Testis (tissue), 3 donors: Measurements from ENCODE around the gene PPP1R3A. TPM values are rescaled to one million over a fixed set of nuclear protein-coding genes. Genes with fewer than 3 reads are reported as not detected.

Experiments used
- DNase-seq: peaks from one replicate; pipeline ENCODE4 v3.0.0-alpha.2; 2019
- H3K27ac ChIP-seq, 2 donors: fragments of 200-600 bp; sonication (generic); one replicate each; pipeline ENCODE4 v1.5.1; 2019
- H3K27me3 ChIP-seq: fragments of 200-600 bp; sonication (generic); one replicate; pipeline ENCODE4 v1.5.1; 2019
- H3K36me3 ChIP-seq: fragments of 200-600 bp; sonication (generic); one replicate; pipeline ENCODE4 v1.5.1; 2017; ENCODE audit warnings: low read depth; ENCODE audit errors: missing control alignments
- H3K4me1 ChIP-seq: fragments of 200-600 bp; sonication (generic); one replicate; pipeline ENCODE4 v1.5.1; 2019
- H3K4me3 ChIP-seq, 2 donors: fragments of 200-600 bp; sonication (generic); one replicate each; pipeline ENCODE4 v1.5.1; 2017 to 2019
- H3K9me3 ChIP-seq: fragments of 200-600 bp; sonication (generic); one replicate; pipeline ENCODE4 v1.5.1; 2017
- POLR2A ChIP-seq: fragments of 450-650 bp; IDR thresholded peaks from one replicate; pipeline ENCODE4 v1.6.1; 2017; ENCODE audit warnings: antibody characterized with exemption, mild to moderate bottlenecking, moderate library complexity
- WGBS, 2 donors: methylation state at CpG; one replicate each; pipeline ENCODE4 v1.1.5; 2018; 5-methylcytosine and 5-hydroxymethylcytosine counted together
- intact Hi-C: fragments of 100-400 bp; cut with DNase I; formaldehyde crosslinking; loops from one replicate; pipeline ENCODE4 v1.15.1; 2023; ENCODE audit warnings: low total_unique reads
- polyA plus RNA-seq: library from polyadenylated mRNA; stranded (reverse); fragments of 350-450 nt; fragmentation: Illumina TruSeq; extraction: RNeasy Lipid Tissue Mini Kit (QIAGEN cat#74804); gene quantifications from one replicate; pipeline ENCODE4 v1.2.3, GENCODE V29; 2014; ENCODE audit warnings: low read depth, low replicate concordance; ENCODE audit not compliant: insufficient read depth
- total RNA-seq, 2 donors: library from RNA; depleted of rRNA; stranded (reverse); fragments of >200 nt; gene quantifications; one replicate each; pipeline ENCODE4 v1.2.3, GENCODE V29; 2016
- TF ChIP-seq, protein P1 (sequence below), 3 experiments: fragments of 450-650 bp in 2 of 3; fragments of 200-600 bp in 1 of 3; sonication (generic) in 1 of 3; IDR thresholded peaks; one replicate each; pipeline ENCODE4 v1.5.1; 2016 to 2019; ENCODE audit warnings: antibody characterized with exemption in 3 of 3, mild to moderate bottlenecking in 2 of 3, moderate library complexity in 1 of 3

The PPP1R3A gene
- total and polyA plus RNA-seq, 3 donors from 2014 or later: 0.24 to 1.4 (median 0.99) TPM

DNA sequence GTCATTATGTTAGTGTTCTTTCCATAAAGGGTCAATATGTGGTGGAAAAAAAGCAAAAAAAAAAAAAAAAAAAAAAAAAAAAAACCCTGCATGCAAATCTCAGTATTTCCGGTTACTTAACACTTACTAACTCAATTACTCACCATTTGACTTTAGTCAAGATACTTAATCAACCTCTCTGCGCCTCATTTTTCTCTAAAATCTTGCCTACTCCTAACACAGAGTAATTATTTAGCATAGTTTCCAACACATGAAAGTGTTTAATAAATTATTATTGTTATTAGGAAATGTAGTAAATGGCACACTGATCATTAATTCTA, 27.8 kb downstream of the PPP1R3A start:
- 81 to 92% methylated on average over 2 of the region's 2 CpGs for WGBS, 2 donors
- no peak overlapping the region for H3K27ac ChIP-seq
- no peaks in the 10 kb centered on the region for H3K27me3 ChIP-seq
- no peaks in the 10 kb centered on the region for H3K4me1 ChIP-seq
- TF ChIP-seq POLR2A: no peak
- TF ChIP-seq, protein P1, sequence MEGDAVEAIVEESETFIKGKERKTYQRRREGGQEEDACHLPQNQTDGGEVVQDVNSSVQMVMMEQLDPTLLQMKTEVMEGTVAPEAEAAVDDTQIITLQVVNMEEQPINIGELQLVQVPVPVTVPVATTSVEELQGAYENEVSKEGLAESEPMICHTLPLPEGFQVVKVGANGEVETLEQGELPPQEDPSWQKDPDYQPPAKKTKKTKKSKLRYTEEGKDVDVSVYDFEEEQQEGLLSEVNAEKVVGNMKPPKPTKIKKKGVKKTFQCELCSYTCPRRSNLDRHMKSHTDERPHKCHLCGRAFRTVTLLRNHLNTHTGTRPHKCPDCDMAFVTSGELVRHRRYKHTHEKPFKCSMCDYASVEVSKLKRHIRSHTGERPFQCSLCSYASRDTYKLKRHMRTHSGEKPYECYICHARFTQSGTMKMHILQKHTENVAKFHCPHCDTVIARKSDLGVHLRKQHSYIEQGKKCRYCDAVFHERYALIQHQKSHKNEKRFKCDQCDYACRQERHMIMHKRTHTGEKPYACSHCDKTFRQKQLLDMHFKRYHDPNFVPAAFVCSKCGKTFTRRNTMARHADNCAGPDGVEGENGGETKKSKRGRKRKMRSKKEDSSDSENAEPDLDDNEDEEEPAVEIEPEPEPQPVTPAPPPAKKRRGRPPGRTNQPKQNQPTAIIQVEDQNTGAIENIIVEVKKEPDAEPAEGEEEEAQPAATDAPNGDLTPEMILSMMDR (IDR thresholded peaks at IDR 0.05): no peak
- H3K9me3 ChIP-seq: no peaks in the 10 kb centered on the region
- no peaks in the 10 kb centered on the region for H3K36me3 ChIP-seq
- H3K4me3 ChIP-seq: no peak overlapping the region
- DNase-seq: no peak
- intact Hi-C loops: no loop called here

DNA sequence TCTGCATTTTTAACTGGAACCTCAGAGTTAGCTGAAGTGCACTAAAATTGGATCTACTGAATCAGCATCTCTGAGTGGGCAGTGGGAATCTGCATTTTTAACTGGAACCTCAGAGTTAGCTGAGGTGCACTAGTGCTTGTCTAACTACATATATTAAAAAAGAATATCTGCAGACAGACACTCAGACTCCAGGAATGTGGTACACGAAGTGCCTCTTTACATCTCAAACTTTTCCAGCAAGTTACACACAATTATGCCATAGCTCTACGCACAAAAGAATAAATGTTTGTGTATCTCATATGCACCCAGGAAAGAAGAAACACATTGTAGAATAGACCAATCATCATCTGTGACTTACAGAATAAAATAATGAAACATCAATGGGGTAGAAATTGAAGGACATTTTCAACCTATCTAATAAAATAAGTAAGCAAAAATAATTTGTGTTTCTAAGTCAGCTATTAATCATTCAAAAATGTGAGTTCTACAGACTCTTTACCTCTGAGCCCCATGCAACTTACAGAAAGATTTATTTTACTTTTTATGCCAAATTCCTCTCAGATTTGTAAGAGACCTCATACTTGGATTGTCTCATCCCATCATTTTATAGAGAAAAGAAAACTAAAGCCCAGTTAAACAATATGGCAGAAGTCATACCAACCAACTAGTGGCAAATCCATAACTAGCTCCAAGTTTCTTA, 28.3 kb downstream of the PPP1R3A start:
- Histone ChIP-seq H3K9me3 (no peaks in the 10 kb centered on the region), H3K4me3 (no peak overlapping the region), H3K27ac (no peak overlapping the region), H3K4me1 (no peaks in the 10 kb centered on the region), H3K36me3 (no peaks in the 10 kb centered on the region), H3K27me3 (no peaks in the 10 kb centered on the region)
- intact Hi-C loops: no loop called here
- WGBS, 2 donors: 84 to 90% methylated on average over 2 of the region's 2 CpGs
- TF ChIP-seq POLR2A: no peak
- TF ChIP-seq, protein P1 (IDR thresholded peaks at IDR 0.05): no peak
- no peak for DNase-seq

DNA sequence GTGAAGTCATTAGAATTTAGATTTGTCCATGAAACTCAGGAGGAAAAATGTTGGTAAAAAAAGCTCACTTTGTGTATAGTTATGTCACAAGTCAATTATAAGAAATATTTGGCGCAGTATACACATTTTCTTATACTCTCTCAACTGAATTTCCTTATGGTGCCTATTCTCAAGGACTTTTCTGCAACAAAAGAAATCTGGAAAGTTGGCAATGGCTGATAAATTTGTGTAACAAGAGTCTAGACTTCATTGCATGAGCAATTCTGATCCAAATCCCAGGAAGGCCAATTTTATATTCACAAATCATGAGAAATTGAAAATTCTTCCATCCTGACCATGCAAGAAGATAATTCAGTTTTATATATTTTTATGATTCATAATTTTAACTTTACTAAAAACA, 35.7 kb downstream of the PPP1R3A start:
- no peaks in the 10 kb centered on the region for H3K27me3 ChIP-seq
- WGBS, 2 donors: 92 to 93% methylated on average over 1 of the region's 1 CpG
- H3K36me3 ChIP-seq: no peaks in the 10 kb centered on the region
- no peaks in the 10 kb centered on the region for H3K9me3 ChIP-seq
- no peak for TF ChIP-seq POLR2A
- TF ChIP-seq, protein P1 (IDR thresholded peaks at IDR 0.05): no peak
- H3K27ac ChIP-seq: no peak overlapping the region
- no peak for DNase-seq
- intact Hi-C loops: no loop called here
- H3K4me1 ChIP-seq: no peaks in the 10 kb centered on the region
- H3K4me3 ChIP-seq: no peak overlapping the region

DNA sequence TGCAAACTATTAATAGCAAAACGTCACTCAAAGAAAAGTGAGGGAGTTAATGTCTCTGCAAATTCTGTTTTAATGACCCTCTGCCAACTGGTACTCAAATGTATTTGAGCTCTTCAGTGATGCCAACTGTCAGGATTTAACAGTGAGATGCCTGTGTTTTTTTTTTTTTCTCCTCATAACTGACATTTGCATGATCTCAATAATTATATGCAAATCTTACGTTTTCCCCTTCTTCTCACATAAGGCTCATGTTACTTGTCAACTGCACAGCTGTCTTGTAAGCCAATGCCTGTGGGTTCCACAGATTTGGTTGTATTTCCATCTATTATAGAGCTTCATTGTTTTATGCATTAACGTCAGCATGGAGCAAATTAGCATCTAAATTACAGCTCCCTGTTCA, 38.2 kb downstream of the PPP1R3A start:
- Histone ChIP-seq H3K9me3 (no peaks in the 10 kb centered on the region), H3K4me3 (no peak overlapping the region), H3K4me1 (no peaks in the 10 kb centered on the region), H3K27ac (no peak overlapping the region), H3K36me3 (no peaks in the 10 kb centered on the region), H3K27me3 (no peaks in the 10 kb centered on the region)
- no peak for DNase-seq
- 77 to 80% methylated on average over 3 of the region's 3 CpGs for WGBS, 2 donors
- TF ChIP-seq POLR2A: no peak
- TF ChIP-seq, protein P1 (IDR thresholded peaks at IDR 0.05): no peak
- intact Hi-C loops: no loop called here

DNA sequence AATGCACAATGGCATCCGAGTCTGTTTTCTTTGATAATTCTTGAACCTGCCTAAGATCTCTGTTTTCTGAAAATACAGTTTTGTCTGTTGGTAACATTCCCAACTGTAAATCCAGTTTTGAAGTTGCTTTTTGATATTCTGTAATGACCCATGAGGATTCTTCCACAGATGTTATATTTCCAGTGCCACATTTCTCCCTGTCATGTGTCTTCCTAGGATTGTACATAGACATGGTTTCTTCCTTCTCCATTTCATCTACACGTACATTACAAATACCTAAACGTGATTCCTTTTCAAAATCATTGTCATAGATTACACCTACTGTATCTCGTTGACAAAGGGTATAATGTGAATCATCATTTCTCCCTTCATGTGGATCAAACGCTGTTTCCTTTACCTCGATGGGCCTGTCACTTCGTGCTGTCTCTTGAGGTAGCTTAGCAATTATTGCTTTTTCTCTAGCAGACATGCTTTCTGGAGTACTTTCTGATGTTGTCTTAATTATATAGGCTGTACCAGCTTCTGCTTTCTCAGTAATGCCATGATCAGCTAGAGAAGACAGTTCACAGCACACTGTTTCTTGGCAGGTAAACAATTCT, 40.3 kb downstream of the PPP1R3A start:
- Histone ChIP-seq H3K9me3 (no peaks in the 10 kb centered on the region), H3K27me3 (no peaks in the 10 kb centered on the region), H3K4me1 (no peaks in the 10 kb centered on the region), H3K27ac (no peak overlapping the region), H3K36me3 (no peaks in the 10 kb centered on the region), H3K4me3 (no peak overlapping the region)
- WGBS, 2 donors: 77 to 86% methylated on average over 7 of the region's 7 CpGs
- intact Hi-C loops: no loop called here
- TF ChIP-seq, protein P1 (IDR thresholded peaks at IDR 0.05): no peak
- no peak for TF ChIP-seq POLR2A
- no peak for DNase-seq
